Esophagus squamous epithelium (tissue), 4 donors: Measurements from ENCODE around the gene NPTX2.

Experiments used
- CTCF ChIP-seq, 6 experiments: fragments of 450-650 bp in 4 of 6; fragments of 200-600 bp in 2 of 6; sonication (generic) in 2 of 6; IDR thresholded peaks; one replicate each; pipeline ENCODE4 v1.5.1; 2016 to 2019; ENCODE audit warnings: antibody characterized with exemption in 6 of 6, mild to moderate bottlenecking in 4 of 6, moderate library complexity in 4 of 6
- POLR2A ChIP-seq, 4 donors: fragments of 450-650 bp; IDR thresholded peaks; one replicate each; pipeline ENCODE4 v1.6.1; 2017; ENCODE audit warnings: antibody characterized with exemption in 4 of 4, mild to moderate bottlenecking in 4 of 4, moderate library complexity in 3 of 4

DNA sequence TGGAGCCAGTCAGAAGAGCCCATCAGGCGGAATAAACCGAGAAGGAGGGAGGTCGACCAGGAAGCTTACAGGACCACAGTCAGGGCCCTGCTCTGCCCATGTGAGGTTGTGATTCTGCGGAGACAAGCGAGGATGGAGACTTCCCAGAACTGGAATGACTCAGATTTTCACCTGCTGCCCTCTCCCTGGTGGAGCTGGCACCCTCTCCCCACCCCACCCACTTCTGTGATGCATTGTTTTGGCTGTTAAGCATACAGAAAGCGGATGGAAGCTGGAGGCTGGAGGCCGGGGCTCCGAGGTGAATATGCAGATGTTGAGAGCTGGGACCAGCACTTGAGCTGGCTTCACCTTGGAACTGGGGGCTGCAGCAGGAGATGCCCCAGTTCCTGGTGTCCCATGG, 57.4 kb downstream of the NPTX2 start:
- TF ChIP-seq CTCF (IDR thresholded peaks at IDR 0.05): no peak
- no peak for TF ChIP-seq POLR2A (IDR thresholded peaks at IDR 0.05)
